ENCODE measurements around the gene MYO5A.

The MYO5A gene

GRCh38 chr15:52392008-52392687 is 136.5 kb downstream of the MYO5A start (continued):
- TF ChIP-seq CREB5 (CRISPR knock-in tag; IDR thresholded peaks at IDR 0.05; ENCODE audit: low read depth) (no peak), ESRRG (CRISPR knock-in tag; IDR thresholded peaks at IDR 0.05) (no peak), ZFP3 (CRISPR knock-in tag; IDR thresholded peaks at IDR 0.05) (no peak)

- ATAC-seq = no peak
- TF ChIP-seq TSHZ2 (CRISPR knock-in tag; IDR thresholded peaks at IDR 0.05) = no peak
- no peak for TF ChIP-seq TCF4 (CRISPR knock-in tag; IDR thresholded peaks at IDR 0.05; ENCODE audit: borderline replicate concordance)
- no peak for TF ChIP-seq ESRRG (CRISPR knock-in tag; IDR thresholded peaks at IDR 0.05)
- TF ChIP-seq ZNF565 (CRISPR knock-in tag; conservative IDR thresholded peaks at IDR 0.05; ENCODE audit: low read depth) = no peak
- no peak for TF ChIP-seq SNAI2 (CRISPR knock-in tag; IDR thresholded peaks at IDR 0.05)
- TF ChIP-seq ZFP3 (CRISPR knock-in tag; IDR thresholded peaks at IDR 0.05) = no peak
- no peak for TF ChIP-seq CSRNP3 (CRISPR knock-in tag; IDR thresholded peaks at IDR 0.05)
- no peak for TF ChIP-seq BACH2 (CRISPR knock-in tag; IDR thresholded peaks at IDR 0.05; ENCODE audit: borderline replicate concordance)
- no peak for TF ChIP-seq POU6F1 (CRISPR knock-in tag; IDR thresholded peaks at IDR 0.05; ENCODE audit: borderline replicate concordance, low read depth)
- no peak for TF ChIP-seq GLIS3 (CRISPR knock-in tag; IDR thresholded peaks at IDR 0.05)
- no peak for TF ChIP-seq PPARA (CRISPR knock-in tag; IDR thresholded peaks at IDR 0.05; ENCODE audit: borderline replicate concordance)
- TF ChIP-seq ZNF8 (CRISPR knock-in tag; IDR thresholded peaks at IDR 0.05) = no peak
Observed at GRCh38 chr15:52391069-52391468, 137.6 kb downstream of the MYO5A start.

GRCh38 chr15:52385670-52386069 is 143.0 kb downstream of the MYO5A start:
- TF ChIP-seq RARB (CRISPR knock-in tag; IDR thresholded peaks at IDR 0.05) = no peak
- TF ChIP-seq ZNF70 (CRISPR knock-in tag; IDR thresholded peaks at IDR 0.05) = no peak
- no peak for TF ChIP-seq PPARA (CRISPR knock-in tag; IDR thresholded peaks at IDR 0.05; ENCODE audit: borderline replicate concordance)
- ATAC-seq = no peak

- TF ChIP-seq CSRNP3 (CRISPR knock-in tag; IDR thresholded peaks at IDR 0.05) = no peak
- TF ChIP-seq GLIS3 (CRISPR knock-in tag; IDR thresholded peaks at IDR 0.05) = no peak
- no peak for TF ChIP-seq ZFP30 (CRISPR knock-in tag; IDR thresholded peaks at IDR 0.05)
- no peak for TF ChIP-seq ZFP3 (CRISPR knock-in tag; IDR thresholded peaks at IDR 0.05)
- no peak for TF ChIP-seq ZNF8 (CRISPR knock-in tag; IDR thresholded peaks at IDR 0.05)
- TF ChIP-seq CREB5 (CRISPR knock-in tag; IDR thresholded peaks at IDR 0.05; ENCODE audit: low read depth) = no peak
- no peak for TF ChIP-seq RARB (CRISPR knock-in tag; IDR thresholded peaks at IDR 0.05)
- TF ChIP-seq ZNF565 (CRISPR knock-in tag; conservative IDR thresholded peaks at IDR 0.05; ENCODE audit: low read depth) = no peak
Observed at GRCh38 chr15:52383100-52383588, 145.5 kb downstream of the MYO5A start.

More at GRCh38 chr15:52383100-52383588, 145.5 kb downstream of the MYO5A start:
- no peak for ATAC-seq
